Chondrocyte (in vitro differentiated cells): Measurements from ENCODE around the gene PARN. TPM values are rescaled to one million over a fixed set of nuclear protein-coding genes. Genes with fewer than 3 reads are reported as not detected.
"Not testable (repeated sequence)": the region's sequence is repeated elsewhere in the genome, so short reads cannot be mapped to it uniquely, and the experiment has no call there.

ENCODE experiments used
- DNase-seq: peaks from one replicate; pipeline ENCODE4 v3.0.0; 2021; ENCODE audit warnings: mixed read lengths, low spot score
- H3K27ac Mint-ChIP-seq: one replicate; pipeline ENCODE4 v1.8.0; 2021; ENCODE audit warnings: mild to moderate bottlenecking, moderate library complexity, mixed read lengths; ENCODE audit not compliant: unreplicated experiment
- H3K27me3 Mint-ChIP-seq: 2 replicates; pipeline ENCODE4 v1.8.0; 2021; ENCODE audit warnings: low read depth, mixed read lengths
- H3K36me3 Mint-ChIP-seq: 2 replicates; pipeline ENCODE4 v1.8.0; 2021; ENCODE audit warnings: low read depth, mixed read lengths
- H3K4me1 Mint-ChIP-seq: 2 replicates; pipeline ENCODE4 v1.8.0; 2021; ENCODE audit warnings: low read depth, mild to moderate bottlenecking, mixed read lengths
- H3K4me3 Mint-ChIP-seq: one replicate; pipeline ENCODE4 v1.8.0; 2021; ENCODE audit warnings: mild to moderate bottlenecking, moderate library complexity, mixed read lengths; ENCODE audit not compliant: unreplicated experiment
- H3K9me3 Mint-ChIP-seq: 2 replicates; pipeline ENCODE4 v1.8.0; 2021; ENCODE audit warnings: low read depth, mixed read lengths
- CTCF ChIP-seq: fragments of 200-600 bp; sonication (generic); IDR thresholded peaks from 2 replicates; pipeline ENCODE4 v1.5.0; 2021; ENCODE audit warnings: antibody characterized with exemption, mild to moderate bottlenecking, moderate library complexity
- total RNA-seq: library from RNA; stranded (reverse); gene quantifications from 3 replicates; pipeline ENCODE4 v1.2.1, GENCODE V29; 2021

PARN gene
- total RNA-seq, 1 donor from 2014 or later: 24.1 TPM

- Mint-ChIP-seq H3K4me1 (peaks cover 56% of the 10 kb centered on the region), H3K27ac (no peak overlapping the region), H3K9me3 (no peaks in the 10 kb centered on the region), H3K36me3 (peaks cover 6% of the 10 kb centered on the region), H3K4me3 (no peak overlapping the region), H3K27me3 (no peaks in the 10 kb centered on the region)
- DNase-seq: no peak
- no peak for TF ChIP-seq CTCF
These were observed 209.2 kb downstream of the PARN start for GRCh38 chr16:14420721-14421488.

GRCh38 chr16:14420243-14420642 is 209.8 kb downstream of the PARN start:
- Mint-ChIP-seq H3K4me1 (peaks cover 56% of the 10 kb centered on the region), H3K27ac (peak overlapping the region; percentile 80)
- not testable (repeated sequence) for DNase-seq, H3K9me3 Mint-ChIP-seq, H3K4me3 Mint-ChIP-seq, H3K36me3 Mint-ChIP-seq, H3K27me3 Mint-ChIP-seq

- TF ChIP-seq CTCF: no peak
- Mint-ChIP-seq H3K27me3 (no peaks in the 10 kb centered on the region), H3K27ac (no peak overlapping the region), H3K4me1 (peaks cover 56% of the 10 kb centered on the region), H3K36me3 (peaks cover 6% of the 10 kb centered on the region), H3K9me3 (no peaks in the 10 kb centered on the region), H3K4me3 (no peak overlapping the region)
- no peak for DNase-seq
These were observed 210.2 kb downstream of the PARN start for GRCh38 chr16:14419817-14420216.

- Mint-ChIP-seq H3K9me3 (no peaks in the 10 kb centered on the region), H3K4me1 (peaks cover 55% of the 10 kb centered on the region), H3K27ac (peak overlapping the region; percentile 89), H3K27me3 (no peaks in the 10 kb centered on the region), H3K4me3 (no peak overlapping the region), H3K36me3 (peaks cover 4% of the 10 kb centered on the region)
- TF ChIP-seq CTCF: no peak
- no peak for DNase-seq
These were observed 211.2 kb downstream of the PARN start for GRCh38 chr16:14418795-14419225.

- Mint-ChIP-seq H3K27me3 (no peaks in the 10 kb centered on the region), H3K27ac (no peak overlapping the region), H3K9me3 (no peaks in the 10 kb centered on the region)
These were observed 213.9 kb downstream of the PARN start for GRCh38 chr16:14416184-14416583.

More at GRCh38 chr16:14416184-14416583, 213.9 kb downstream of the PARN start:
- Mint-ChIP-seq H3K4me1 (peaks cover 42% of the 10 kb centered on the region), H3K4me3 (no peak overlapping the region), H3K36me3 (no peaks in the 10 kb centered on the region)
- no peak for DNase-seq
- TF ChIP-seq CTCF: no peak
